ENCODE data around the gene ZDHHC14. TPM values are rescaled to one million over a fixed set of nuclear protein-coding genes. Genes with fewer than 3 reads are reported as not detected.
A peak's percentile ranks its signal among the peaks of the same experiment; 100 is the strongest.
"Not testable (repeated sequence)": the region's sequence is repeated elsewhere in the genome, so short reads cannot be mapped to it uniquely, and the experiment has no call there.

Gene ZDHHC14
- total RNA-seq = 10 to 100 TPM; 11.4 to 20.8 (median 15.6) TPM

DNA sequence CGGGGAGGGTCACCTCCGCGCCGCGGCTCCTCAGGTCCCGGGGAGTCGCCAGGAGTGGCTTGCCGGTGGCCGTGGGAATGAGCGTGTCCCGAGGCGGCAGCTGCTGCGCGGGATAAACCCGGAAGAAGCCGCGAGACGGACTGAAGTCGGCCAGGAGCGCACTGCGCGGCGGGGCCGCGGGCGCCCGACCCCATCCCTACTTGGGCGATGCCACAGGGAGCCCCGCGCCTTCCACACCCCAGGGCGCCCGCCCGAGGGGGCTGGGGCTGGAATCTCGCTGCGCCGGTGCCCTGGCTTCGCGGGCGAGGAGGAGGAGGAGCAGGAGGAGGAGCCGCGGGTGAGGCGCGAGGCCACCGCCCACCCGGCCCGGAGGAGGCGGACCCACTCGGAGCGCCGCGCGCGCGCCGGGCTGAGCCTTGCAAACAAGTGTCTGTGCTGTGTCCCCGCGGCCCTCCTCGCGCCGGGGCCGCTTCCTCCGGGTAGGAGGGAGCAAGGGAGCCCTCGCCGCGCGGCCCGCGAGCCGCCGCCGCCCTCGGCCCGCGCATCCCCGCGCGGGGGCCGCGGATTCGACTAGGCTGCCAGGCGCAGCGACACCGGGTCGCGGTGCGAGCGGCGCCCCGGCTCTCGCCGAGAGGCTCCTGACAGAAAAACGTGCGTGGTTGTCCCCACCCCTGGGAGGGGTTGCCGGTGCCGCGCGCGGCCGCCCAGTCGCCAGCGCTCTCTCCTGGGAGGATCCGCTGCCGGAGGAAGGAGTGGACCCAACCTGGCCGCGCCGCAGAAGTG is at the start of gene ZDHHC14:
Gene ZDHHC14 (plus strand): TSS at position 412 of the 783 bp plus-strand sequence.
- Histone ChIP-seq H3K4me1 (peaks cover 0 to 32% (median 11%) of the 10 kb centered on the region in 4 donors), H3K36me3 (no peaks in the 10 kb centered on the region), H3K4me3 (peak within 1 kb of the TSS; percentile 93 to 100 (median 98)), H3K9me3 (no peaks in the 10 kb centered on the region), H3K27me3 (no peaks in the 10 kb centered on the region), H3K27ac (peak within 1 kb of the TSS; percentile 83 to 98 (median 96))
- TF ChIP-seq, protein P1, sequence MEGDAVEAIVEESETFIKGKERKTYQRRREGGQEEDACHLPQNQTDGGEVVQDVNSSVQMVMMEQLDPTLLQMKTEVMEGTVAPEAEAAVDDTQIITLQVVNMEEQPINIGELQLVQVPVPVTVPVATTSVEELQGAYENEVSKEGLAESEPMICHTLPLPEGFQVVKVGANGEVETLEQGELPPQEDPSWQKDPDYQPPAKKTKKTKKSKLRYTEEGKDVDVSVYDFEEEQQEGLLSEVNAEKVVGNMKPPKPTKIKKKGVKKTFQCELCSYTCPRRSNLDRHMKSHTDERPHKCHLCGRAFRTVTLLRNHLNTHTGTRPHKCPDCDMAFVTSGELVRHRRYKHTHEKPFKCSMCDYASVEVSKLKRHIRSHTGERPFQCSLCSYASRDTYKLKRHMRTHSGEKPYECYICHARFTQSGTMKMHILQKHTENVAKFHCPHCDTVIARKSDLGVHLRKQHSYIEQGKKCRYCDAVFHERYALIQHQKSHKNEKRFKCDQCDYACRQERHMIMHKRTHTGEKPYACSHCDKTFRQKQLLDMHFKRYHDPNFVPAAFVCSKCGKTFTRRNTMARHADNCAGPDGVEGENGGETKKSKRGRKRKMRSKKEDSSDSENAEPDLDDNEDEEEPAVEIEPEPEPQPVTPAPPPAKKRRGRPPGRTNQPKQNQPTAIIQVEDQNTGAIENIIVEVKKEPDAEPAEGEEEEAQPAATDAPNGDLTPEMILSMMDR (IDR thresholded peaks at IDR 0.05) = peak in 1 of 5 experiments; percentile 34
- peak in 1 of 2 donors; percentile 84 for TF ChIP-seq EP300 (IDR thresholded peaks at IDR 0.05)
- TF ChIP-seq POLR2A (IDR thresholded peaks at IDR 0.05) = peak; percentile 66 to 82
- peak; percentile 73 to 82 for DNase-seq (ENCODE audit: low spot score in 2 of 2)
- WGBS, 2 donors = 1% methylated on average over 36 of the region's 106 CpGs; no CpG with 5 or more reads in 1 of the 2 donors

GRCh38 chr6:157332813-157333212 is 48.2 kb upstream of the ZDHHC14 start:
- TF ChIP-seq POLR2A (IDR thresholded peaks at IDR 0.05) = no peak
- no peak for TF ChIP-seq EP300 (IDR thresholded peaks at IDR 0.05)
- TF ChIP-seq, protein P1 (IDR thresholded peaks at IDR 0.05) = no peak
- no peak for DNase-seq (ENCODE audit: low spot score in 2 of 2)
- H3K27ac ChIP-seq = no peak overlapping the region
- H3K27me3 ChIP-seq = no peaks in the 10 kb centered on the region
- H3K9me3 ChIP-seq = no peaks in the 10 kb centered on the region
- 72 to 73% methylated on average over 7 of the region's 7 CpGs for WGBS, 2 donors
- no peak overlapping the region for H3K4me3 ChIP-seq
- no peaks in the 10 kb centered on the region for H3K4me1 ChIP-seq
- H3K36me3 ChIP-seq = no peaks in the 10 kb centered on the region

DNA sequence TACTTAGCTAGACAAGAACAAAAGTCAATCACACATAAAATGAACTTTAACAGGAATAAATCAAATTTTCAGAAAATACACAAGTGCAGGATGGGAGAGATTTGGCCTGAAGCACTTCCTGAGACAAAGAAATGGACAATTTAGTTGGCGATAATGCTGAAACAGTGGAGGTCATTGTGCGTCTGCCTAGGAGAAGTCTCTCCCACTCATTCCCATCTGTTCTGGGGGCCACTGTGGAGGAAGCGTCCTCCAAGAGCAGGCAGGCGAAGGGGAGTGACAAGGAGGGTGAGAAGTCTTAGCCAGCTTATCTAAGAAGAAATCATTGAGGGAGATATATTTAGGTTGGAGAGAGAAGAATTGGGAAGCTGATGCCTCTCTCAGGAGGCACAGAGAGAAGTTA is 47.5 kb upstream of the ZDHHC14 start:
- no peak for DNase-seq (ENCODE audit: low spot score in 2 of 2)
- TF ChIP-seq POLR2A (IDR thresholded peaks at IDR 0.05) (no peak), EP300 (IDR thresholded peaks at IDR 0.05) (no peak)
- TF ChIP-seq, protein P1 (IDR thresholded peaks at IDR 0.05) = no peak
- Histone ChIP-seq H3K27ac (no peak overlapping the region), H3K36me3 (no peaks in the 10 kb centered on the region), H3K4me1 (no peaks in the 10 kb centered on the region), H3K27me3 (no peaks in the 10 kb centered on the region), H3K9me3 (no peaks in the 10 kb centered on the region), H3K4me3 (no peak overlapping the region)
- 35 to 50% methylated on average over 4 of the region's 4 CpGs for WGBS, 2 donors

- Histone ChIP-seq H3K27me3 (no peaks in the 10 kb centered on the region), H3K4me1 (no peaks in the 10 kb centered on the region), H3K27ac (no peak overlapping the region), H3K36me3 (no peaks in the 10 kb centered on the region), H3K9me3 (no peaks in the 10 kb centered on the region), H3K4me3 (no peak overlapping the region)
- 75 to 89% methylated on average over 3 of the region's 3 CpGs for WGBS, 2 donors
- no peak for DNase-seq (ENCODE audit: low spot score in 2 of 2)
- TF ChIP-seq POLR2A (IDR thresholded peaks at IDR 0.05) = no peak
- TF ChIP-seq EP300 (IDR thresholded peaks at IDR 0.05) = no peak
- TF ChIP-seq, protein P1 (IDR thresholded peaks at IDR 0.05) = no peak
Observed at GRCh38 chr6:157333956-157334355, 47.0 kb upstream of the ZDHHC14 start.

- no peak for DNase-seq (ENCODE audit: low spot score in 2 of 2)
- 55 to 66% methylated on average over 6 of the region's 6 CpGs for WGBS, 2 donors
- H3K36me3 ChIP-seq = no peaks in the 10 kb centered on the region
- H3K27ac ChIP-seq = no peak overlapping the region
- H3K4me1 ChIP-seq = no peaks in the 10 kb centered on the region
- no peaks in the 10 kb centered on the region for H3K9me3 ChIP-seq
- TF ChIP-seq, protein P1 (IDR thresholded peaks at IDR 0.05) = no peak
- no peak for TF ChIP-seq EP300 (IDR thresholded peaks at IDR 0.05)
- no peak for TF ChIP-seq POLR2A (IDR thresholded peaks at IDR 0.05)
- H3K4me3 ChIP-seq = no peak overlapping the region
- H3K27me3 ChIP-seq = no peaks in the 10 kb centered on the region
Observed at GRCh38 chr6:157335829-157336228, 45.2 kb upstream of the ZDHHC14 start.

DNA sequence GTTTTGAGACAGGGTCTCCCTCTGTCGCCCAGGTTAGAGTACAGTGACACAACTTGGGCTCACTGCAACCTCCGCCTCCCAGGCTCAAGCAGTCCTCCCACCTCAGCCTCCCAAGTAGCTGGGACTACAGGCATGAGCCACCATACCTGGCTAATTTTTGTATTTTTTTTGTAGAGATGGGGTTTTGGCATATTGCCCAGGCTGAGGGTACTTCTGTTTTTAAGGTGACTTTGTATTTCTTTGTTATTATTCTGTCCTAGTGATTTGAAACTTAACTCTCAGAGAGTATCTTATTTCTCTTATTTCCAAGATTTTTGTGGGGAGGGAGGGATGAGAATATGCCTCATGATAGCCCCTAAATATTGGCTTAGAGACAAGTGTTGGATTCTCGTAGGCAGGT is 43.7 kb upstream of the ZDHHC14 start:
- not testable (repeated sequence) for H3K27me3 ChIP-seq; H3K27ac ChIP-seq; H3K9me3 ChIP-seq; H3K4me1 ChIP-seq; H3K4me3 ChIP-seq; DNase-seq (ENCODE audit: low spot score in 2 of 2); H3K36me3 ChIP-seq
- 70 to 73% methylated on average over 3 of the region's 3 CpGs for WGBS, 2 donors
